ENCODE data around the gene TREX2.

- no peak for TF ChIP-seq POLR2AphosphoS5 (IDR thresholded peaks at IDR 0.05)
- TF ChIP-seq CTCF (IDR thresholded peaks at IDR 0.05; ENCODE audit: poor library complexity, severe bottlenecking): no peak
- no peak for TF ChIP-seq REST (IDR thresholded peaks at IDR 0.05; ENCODE audit: borderline replicate concordance)
- no peak for TF ChIP-seq TAF1 (IDR thresholded peaks at IDR 0.05; ENCODE audit: low read depth)
- no peak for TF ChIP-seq EP300 (conservative IDR thresholded peaks at IDR 0.05; ENCODE audit: poor library complexity, severe bottlenecking)
- TF ChIP-seq EZH2 (IDR thresholded peaks at IDR 0.05; ENCODE audit: borderline replicate concordance, insufficient read depth, low read length, poor library complexity, severe bottlenecking): no peak
Observed at GRCh38 chrX:153398275-153398960, 47.4 kb downstream of the TREX2 start.
